HepG2 (cell line): ENCODE data around the gene OR10H1. TPM values are rescaled to one million over a fixed set of nuclear protein-coding genes. Genes with fewer than 3 reads are reported as not detected.
A peak's percentile ranks its signal among the peaks of the same experiment; 100 is the strongest.

ENCODE experiments used
- GATAD2A ChIP-seq: IDR thresholded peaks from 2 replicates; pipeline ENCODE4 v1.6.1; 2016
- GMEB2 ChIP-seq: IDR thresholded peaks from 2 replicates; pipeline ENCODE4 v1.6.1; 2016; ENCODE audit warnings: missing biosample characterization, missing genetic modification reagents, low read depth
- GPN1 ChIP-seq: sonication (generic); formaldehyde crosslinking; IDR thresholded peaks from 2 replicates; pipeline ENCODE4 v1.5.1; 2020; ENCODE audit warnings: missing genetic modification reagents, borderline replicate concordance
- HDAC1 ChIP-seq: sonication (generic); formaldehyde crosslinking; IDR thresholded peaks from 2 replicates; pipeline ENCODE4 v1.5.1; 2020; ENCODE audit warnings: mild to moderate bottlenecking, missing genetic modification reagents
- IRF9 ChIP-seq: sonication (generic); formaldehyde crosslinking; IDR thresholded peaks from 2 replicates; pipeline ENCODE4 v1.8.0; 2022; ENCODE audit warnings: missing genetic modification reagents, mild to moderate bottlenecking, borderline replicate concordance
- NFYC ChIP-seq: IDR thresholded peaks from 2 replicates; pipeline ENCODE4 v1.6.1; 2016; ENCODE audit warnings: missing genetic modification reagents, missing compliant biosample characterization
- NR2F2 ChIP-seq: IDR thresholded peaks from 2 replicates; pipeline ENCODE4 v1.6.1; 2012; ENCODE audit warnings: low read depth, inconsistent platforms, borderline replicate concordance
- SP1 ChIP-seq, 2 experiments: fragments of 450-650 bp in 1 of 2; sonication (generic) in 1 of 2; formaldehyde crosslinking in 1 of 2; IDR thresholded peaks; 2 replicates each; pipeline versions ENCODE4 v1.4.0 to v1.6.1; 2016 to 2020; ENCODE audit warnings: missing genetic modification reagents in 1 of 2
- XBP1 ChIP-seq: sonication (generic); formaldehyde crosslinking; IDR thresholded peaks from 2 replicates; pipeline ENCODE4 v1.5.0; 2020; ENCODE audit warnings: missing genetic modification reagents
- ZBTB1 ChIP-seq: sonication (generic); formaldehyde crosslinking; IDR thresholded peaks from 2 replicates; pipeline ENCODE4 v1.4.0; 2020; ENCODE audit warnings: missing genetic modification reagents, borderline replicate concordance
- ZNF24 ChIP-seq: fragments of 450-650 bp; IDR thresholded peaks from 2 replicates; pipeline ENCODE4 v1.6.1; 2017; ENCODE audit warnings: antibody characterized with exemption, mild to moderate bottlenecking
- ZNF460 ChIP-seq: sonication (generic); formaldehyde crosslinking; IDR thresholded peaks from 2 replicates; pipeline ENCODE4 v1.5.1; 2020; ENCODE audit warnings: missing genetic modification reagents, mild to moderate bottlenecking, borderline replicate concordance
- ZNF512 ChIP-seq: sonication (generic); formaldehyde crosslinking; IDR thresholded peaks from 2 replicates; pipeline ENCODE4 v1.4.0; 2020; ENCODE audit warnings: mild to moderate bottlenecking, missing genetic modification reagents
- ZNF552 ChIP-seq: sonication (generic); formaldehyde crosslinking; IDR thresholded peaks from 2 replicates; pipeline ENCODE4 v1.9.0; 2022; ENCODE audit warnings: missing genetic modification reagents, mild to moderate bottlenecking, borderline replicate concordance
- ZNF619 ChIP-seq: sonication (generic); formaldehyde crosslinking; IDR thresholded peaks from 2 replicates; pipeline ENCODE4 v1.4.0; 2020; ENCODE audit warnings: mild to moderate bottlenecking, missing genetic modification reagents
- ZNF652 ChIP-seq: IDR thresholded peaks from 2 replicates; pipeline ENCODE4 v1.6.1; 2016; ENCODE audit warnings: low read depth, borderline replicate concordance
- ZNF761 ChIP-seq: sonication (generic); formaldehyde crosslinking; conservative IDR thresholded peaks from 2 replicates; pipeline ENCODE4 v1.4.0; 2020; ENCODE audit warnings: mild to moderate bottlenecking, missing genetic modification reagents
- ZNF768 ChIP-seq: sonication (generic); formaldehyde crosslinking; IDR thresholded peaks from 2 replicates; pipeline ENCODE4 v1.4.0; 2020; ENCODE audit warnings: missing genetic modification reagents
- polyA plus RNA-seq, 8 experiments: library from polyadenylated mRNA; depleted of rRNA in 3 of 8; stranded (reverse) in 7 of 8; unstranded in 1 of 8; fragments of >200 nt; fragmentation: Illumina TruSeq in 4 of 8; extraction: Trizol in 4 of 8; gene quantifications; 2 replicates each; pipeline versions ENCODE4 v1.2.1 to v1.2.3, GENCODE V29; 2011 to 2016; ENCODE audit warnings: low read depth in 4 of 8, missing spikeins in 1 of 8, mixed read lengths in 1 of 8; ENCODE audit not compliant: insufficient read depth in 1 of 8
- total RNA-seq, 5 experiments: library from RNA; depleted of rRNA; stranded (reverse); fragments of >200 nt; fragmentation: Illumina TruSeq; extraction: Trizol; gene quantifications; 2 replicates each; pipeline ENCODE4 v1.2.3, GENCODE V29; 2016; ENCODE audit warnings: low read depth in 1 of 5
- TF ChIP-seq, protein P1 (sequence below): sonication (generic); formaldehyde crosslinking; IDR thresholded peaks from 2 replicates; pipeline ENCODE4 v1.9.0; 2022; ENCODE audit warnings: missing genetic modification reagents, mild to moderate bottlenecking, borderline replicate concordance
- TF ChIP-seq, protein P2 (sequence below): IDR thresholded peaks from 2 replicates; pipeline ENCODE4 v1.6.1; 2016; ENCODE audit warnings: mild to moderate bottlenecking

OR10H1 gene
- total and polyA plus RNA-seq, 2 of the 13 experiments (the other 11 are each of a cell fraction or from before 2014, with no cell fraction given), result not detected

DNA sequence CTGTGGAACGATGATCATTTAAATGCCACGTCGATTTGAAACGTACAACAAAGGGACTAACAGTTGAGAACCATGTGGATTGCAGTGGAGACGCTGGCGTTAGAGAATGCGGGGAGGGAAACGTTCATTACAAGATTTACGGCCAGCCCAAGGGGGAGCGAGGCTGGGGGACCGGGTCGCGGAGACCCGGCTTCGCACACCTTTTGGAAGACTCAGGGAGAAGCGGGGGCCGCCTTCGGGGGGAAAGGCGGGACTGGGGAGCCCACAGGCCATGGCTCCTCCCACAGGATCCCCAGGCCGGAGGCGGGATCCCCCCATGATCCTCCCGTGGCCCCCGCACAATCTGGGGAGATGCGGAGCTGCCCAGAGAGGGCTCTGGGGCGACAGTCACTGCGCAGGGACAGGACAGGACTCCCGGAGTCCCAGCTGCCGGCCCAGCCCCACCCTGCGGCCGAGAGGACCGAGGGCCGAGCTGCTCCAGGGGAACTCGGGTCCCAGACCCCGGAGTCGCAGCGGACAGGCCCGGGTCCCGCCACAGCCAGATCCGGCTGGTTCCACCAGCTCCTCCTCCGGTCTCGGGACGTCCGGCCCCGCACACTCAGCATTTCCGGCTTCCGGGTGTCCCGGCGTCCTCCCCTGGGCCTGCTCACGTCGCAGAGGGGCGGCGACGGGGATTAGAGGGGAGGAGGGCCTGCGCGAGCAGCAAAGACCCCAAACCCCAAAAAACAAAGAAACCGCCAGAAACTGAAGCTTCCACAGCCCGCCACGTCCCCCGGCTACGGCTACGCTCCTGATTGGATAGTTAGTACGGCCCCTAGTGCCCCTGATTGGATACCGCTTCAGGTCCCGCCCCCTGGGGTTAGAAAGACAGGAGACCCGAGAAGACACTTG, 21.1 kb upstream of the OR10H1 start (continued):
- TF ChIP-seq ZNF460, result no peak
- peak; percentile 21; the same call in 1 of the 2 replicates for TF ChIP-seq GMEB2 (CRISPR knock-in tag)
- TF ChIP-seq XBP1, result 0 out of 2 replicates have a peak, but pooled peaks have one; percentile 63
- TF ChIP-seq ZNF619 (CRISPR knock-in tag), result no peak
- TF ChIP-seq ZBTB1, result no peak
- peak; percentile 7; the same call in 1 of the 2 replicates for TF ChIP-seq GATAD2A (CRISPR knock-in tag)
- no peak for TF ChIP-seq GPN1 (CRISPR knock-in tag)
- peak; percentile 70; the same call in 1 of the 2 replicates for TF ChIP-seq IRF9 (CRISPR knock-in tag)
- 0 out of 2 replicates have a peak, but pooled peaks have one; percentile 55 for TF ChIP-seq ZNF761
- TF ChIP-seq SP1 (IDR thresholded peaks at IDR 0.05), result no peak
- peak; percentile 25; the same call in 1 of the 2 replicates for TF ChIP-seq SP1 (CRISPR knock-in tag; IDR thresholded peaks at IDR 0.05)
- TF ChIP-seq ZNF768, result peak; percentile 77; the same call in 1 of the 2 replicates
- TF ChIP-seq, protein P1, sequence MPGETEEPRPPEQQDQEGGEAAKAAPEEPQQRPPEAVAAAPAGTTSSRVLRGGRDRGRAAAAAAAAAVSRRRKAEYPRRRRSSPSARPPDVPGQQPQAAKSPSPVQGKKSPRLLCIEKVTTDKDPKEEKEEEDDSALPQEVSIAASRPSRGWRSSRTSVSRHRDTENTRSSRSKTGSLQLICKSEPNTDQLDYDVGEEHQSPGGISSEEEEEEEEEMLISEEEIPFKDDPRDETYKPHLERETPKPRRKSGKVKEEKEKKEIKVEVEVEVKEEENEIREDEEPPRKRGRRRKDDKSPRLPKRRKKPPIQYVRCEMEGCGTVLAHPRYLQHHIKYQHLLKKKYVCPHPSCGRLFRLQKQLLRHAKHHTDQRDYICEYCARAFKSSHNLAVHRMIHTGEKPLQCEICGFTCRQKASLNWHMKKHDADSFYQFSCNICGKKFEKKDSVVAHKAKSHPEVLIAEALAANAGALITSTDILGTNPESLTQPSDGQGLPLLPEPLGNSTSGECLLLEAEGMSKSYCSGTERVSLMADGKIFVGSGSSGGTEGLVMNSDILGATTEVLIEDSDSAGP (CRISPR knock-in tag), result peak; percentile 74; the same call in 1 of the 2 replicates
- TF ChIP-seq ZNF24, result no peak
- 0 out of 2 replicates have a peak, but pooled peaks have one; percentile 10 for TF ChIP-seq NR2F2
- TF ChIP-seq ZNF552 (CRISPR knock-in tag), result no peak; the same call in 1 of the 2 replicates
- TF ChIP-seq ZNF512, result no peak
- TF ChIP-seq NFYC (CRISPR knock-in tag), result peak; percentile 93
- TF ChIP-seq, protein P2, sequence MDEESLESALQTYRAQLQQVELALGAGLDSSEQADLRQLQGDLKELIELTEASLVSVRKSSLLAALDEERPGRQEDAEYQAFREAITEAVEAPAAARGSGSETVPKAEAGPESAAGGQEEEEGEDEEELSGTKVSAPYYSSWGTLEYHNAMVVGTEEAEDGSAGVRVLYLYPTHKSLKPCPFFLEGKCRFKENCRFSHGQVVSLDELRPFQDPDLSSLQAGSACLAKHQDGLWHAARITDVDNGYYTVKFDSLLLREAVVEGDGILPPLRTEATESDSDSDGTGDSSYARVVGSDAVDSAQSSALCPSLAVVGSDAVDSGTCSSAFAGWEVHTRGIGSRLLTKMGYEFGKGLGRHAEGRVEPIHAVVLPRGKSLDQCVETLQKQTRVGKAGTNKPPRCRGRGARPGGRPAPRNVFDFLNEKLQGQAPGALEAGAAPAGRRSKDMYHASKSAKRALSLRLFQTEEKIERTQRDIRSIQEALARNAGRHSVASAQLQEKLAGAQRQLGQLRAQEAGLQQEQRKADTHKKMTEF (CRISPR knock-in tag), result peak; percentile 42; the same call in 1 of the 2 replicates
- 0 out of 2 replicates have a peak, but pooled peaks have one; percentile 32 for TF ChIP-seq HDAC1 (CRISPR knock-in tag)
- TF ChIP-seq ZNF652, result no peak
